Activated gamma-delta T cell treated with anti-CD3 and anti-CD28 coated beads, Interleukin-2, amount 50 U/mL, for 16 hours (primary cell): ENCODE results near the gene ACHE.
A peak's percentile ranks its signal among the peaks of the same experiment; 100 is the strongest.
"Not testable (repeated sequence)": the region's sequence is repeated elsewhere in the genome, so short reads cannot be mapped to it uniquely, and the experiment has no call there.

Experiments
- DNase-seq: peaks from one replicate; pipeline ENCODE4 v3.0.0-alpha.2; 2020; ENCODE audit warnings: low read depth

ACHE gene

DNA sequence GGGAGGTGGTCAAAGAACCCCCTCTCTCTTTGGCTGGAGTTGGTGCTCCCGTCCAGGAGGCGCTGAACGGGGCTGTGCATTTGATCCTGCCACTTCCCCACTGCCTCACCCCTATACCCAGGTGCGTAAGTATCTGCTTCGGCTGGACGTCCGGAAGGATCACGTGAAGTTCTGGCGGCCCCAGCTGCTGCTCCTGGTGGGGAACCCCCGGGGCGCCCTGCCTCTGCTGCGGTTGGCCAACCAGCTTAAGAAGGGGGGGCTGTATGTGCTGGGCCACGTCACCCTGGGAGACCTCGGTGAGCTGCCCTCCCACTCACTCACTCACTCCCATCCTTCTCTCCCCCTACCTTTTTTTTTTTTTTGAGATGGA is 34.1 kb downstream of the ACHE start:
- DNase-seq = no peak

DNA sequence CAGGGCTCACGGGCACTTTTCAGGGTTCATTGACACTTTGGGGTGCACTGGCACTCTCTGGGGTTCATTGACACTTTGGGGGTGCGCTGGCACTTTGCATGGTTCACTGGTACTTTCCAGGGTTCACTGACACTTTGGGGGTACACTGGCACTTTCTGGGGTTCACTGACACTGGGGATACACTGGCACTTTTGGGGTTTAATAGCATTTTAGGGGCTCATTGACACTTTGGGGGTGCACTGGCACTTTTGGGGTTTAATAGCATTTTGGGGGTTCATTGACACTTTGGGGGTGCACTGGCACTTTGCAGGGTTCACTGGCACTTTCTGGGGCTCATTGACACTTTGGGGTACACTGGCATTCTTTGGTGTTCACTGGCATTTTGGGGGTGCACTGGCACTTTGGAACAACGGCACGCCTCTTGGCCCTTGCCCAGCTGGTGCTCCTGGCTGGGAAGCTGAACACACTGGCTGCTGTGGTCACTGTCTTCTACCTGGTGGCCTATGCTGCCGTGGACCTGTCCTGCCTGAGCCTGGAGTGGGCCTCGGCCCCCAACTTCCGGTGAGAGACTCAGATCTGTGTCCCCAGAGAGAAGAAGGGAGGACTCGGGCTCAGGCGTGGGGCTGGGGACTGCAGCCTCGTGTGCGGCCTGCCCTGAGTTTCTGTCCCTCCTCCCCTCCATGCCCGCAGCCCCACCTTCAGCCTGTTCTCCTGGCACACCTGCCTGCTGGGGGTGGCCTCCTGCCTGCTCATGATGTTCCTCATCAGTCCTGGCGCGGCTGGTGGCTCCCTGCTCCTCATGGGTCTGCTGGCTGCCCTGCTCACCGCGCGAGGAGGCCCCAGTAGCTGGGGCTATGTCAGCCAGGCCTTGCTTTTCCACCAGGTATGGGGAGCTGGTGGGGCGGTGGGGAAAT is 34.7 kb downstream of the ACHE start:
- DNase-seq = no peak

DNA sequence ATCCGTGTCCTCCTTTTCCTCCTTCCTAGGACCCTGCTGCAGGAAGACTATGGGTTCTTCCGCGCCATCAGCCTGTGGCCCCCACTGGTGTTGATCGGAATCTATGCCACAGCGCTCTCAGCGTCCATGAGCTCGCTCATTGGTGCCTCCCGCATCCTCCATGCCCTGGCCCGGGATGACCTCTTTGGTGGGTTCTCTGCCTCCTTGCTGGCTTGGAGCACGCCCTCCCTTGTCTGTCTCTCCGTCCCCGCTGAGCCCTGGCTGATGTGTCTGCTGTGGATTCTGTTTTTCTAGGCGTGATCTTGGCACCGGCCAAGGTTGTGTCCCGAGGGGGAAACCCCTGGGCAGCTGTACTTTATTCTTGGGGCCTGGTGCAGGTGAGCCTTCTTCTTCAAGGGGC is 35.8 kb downstream of the ACHE start:
- DNase-seq = no peak

DNA sequence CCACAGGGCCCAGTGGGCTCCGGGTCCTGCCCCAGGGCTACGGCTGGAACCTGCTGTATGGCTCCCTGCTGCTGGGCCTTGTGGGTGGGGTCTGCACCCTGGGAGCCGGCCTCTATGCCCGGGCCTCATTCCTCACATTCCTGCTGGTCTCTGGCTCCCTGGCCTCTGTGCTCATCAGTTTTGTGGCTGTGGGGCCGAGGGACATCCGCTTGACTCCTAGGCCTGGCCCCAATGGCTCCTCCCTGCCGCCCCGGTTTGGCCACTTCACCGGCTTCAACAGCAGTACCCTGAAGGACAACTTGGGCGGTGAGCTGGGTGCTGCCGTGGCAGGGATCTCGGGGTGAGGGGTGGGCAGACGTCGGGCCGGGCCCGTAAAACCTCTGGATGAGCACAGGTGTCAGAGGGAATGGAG is 38.8 kb downstream of the ACHE start:
- DNase-seq = no peak

DNA sequence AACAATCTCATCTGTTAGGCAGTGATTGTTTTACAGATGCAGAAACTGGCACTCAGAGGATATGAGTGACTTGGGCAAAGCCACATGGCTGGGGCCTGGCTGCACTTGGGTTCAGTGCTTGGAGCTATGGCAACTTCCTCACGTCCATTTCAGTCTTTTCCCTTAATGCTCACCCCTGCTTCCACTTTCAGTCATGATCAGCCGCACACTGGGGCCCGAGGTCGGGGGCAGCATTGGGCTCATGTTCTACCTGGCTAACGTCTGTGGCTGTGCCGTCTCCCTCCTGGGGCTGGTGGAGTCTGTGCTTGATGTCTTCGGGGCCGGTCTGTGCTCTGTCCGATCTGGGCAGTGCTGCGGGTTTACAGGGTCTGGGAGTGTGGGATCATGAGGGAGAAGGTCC is 40.2 kb downstream of the ACHE start:
- DNase-seq = no peak

DNA sequence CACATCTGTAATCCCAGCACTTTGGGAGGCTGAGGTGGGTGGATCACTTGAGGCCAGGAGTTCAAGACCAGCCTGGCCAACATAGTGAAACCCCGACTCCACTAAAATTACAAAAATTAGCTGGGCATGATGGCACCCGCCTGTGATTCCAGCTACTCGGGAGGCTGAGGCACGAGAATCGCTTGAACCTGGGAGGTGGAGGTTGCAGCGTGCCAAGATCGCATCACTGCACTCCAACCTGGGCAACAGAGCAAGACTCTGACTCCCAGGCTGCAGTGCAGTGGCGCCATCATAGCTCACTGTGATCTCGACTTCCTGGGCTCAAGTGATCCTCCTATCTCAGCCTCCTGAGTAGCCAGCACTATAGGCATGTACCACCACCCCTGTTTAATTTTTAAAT is 40.8 kb downstream of the ACHE start:
- not testable (repeated sequence) for DNase-seq

DNA sequence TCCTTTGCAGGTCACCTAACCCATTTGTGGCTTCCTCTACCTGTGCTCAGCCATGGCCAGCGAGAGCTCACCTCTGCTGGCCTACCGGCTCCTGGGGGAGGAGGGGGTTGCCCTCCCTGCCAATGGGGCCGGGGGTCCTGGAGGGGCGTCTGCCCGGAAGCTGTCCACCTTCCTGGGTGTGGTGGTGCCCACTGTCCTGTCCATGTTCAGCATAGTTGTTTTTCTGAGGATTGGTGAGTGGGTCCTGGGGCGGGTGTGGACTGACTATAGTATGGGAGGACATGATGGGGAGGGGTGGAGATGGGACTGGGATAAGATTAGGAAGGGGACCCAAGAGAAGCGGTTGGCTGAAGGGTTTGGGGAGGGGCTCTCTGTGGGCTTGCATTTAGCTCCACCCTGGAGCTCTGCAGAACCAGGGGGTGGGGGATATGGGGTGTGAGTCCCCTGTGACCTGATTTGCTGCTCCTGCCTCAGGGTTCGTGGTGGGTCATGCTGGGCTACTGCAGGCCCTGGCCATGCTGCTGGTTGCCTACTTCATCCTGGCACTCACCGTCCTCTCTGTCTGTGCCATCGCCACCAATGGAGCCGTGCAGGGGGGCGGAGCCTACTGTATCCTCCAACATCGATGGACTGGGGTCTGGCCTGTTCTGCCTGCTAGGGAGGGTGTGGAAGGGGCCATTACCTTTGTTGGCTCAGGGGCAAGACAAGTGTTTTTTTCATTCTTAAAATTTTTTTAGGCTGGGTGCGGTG is 41.4 kb downstream of the ACHE start:
- DNase-seq = no peak

DNA sequence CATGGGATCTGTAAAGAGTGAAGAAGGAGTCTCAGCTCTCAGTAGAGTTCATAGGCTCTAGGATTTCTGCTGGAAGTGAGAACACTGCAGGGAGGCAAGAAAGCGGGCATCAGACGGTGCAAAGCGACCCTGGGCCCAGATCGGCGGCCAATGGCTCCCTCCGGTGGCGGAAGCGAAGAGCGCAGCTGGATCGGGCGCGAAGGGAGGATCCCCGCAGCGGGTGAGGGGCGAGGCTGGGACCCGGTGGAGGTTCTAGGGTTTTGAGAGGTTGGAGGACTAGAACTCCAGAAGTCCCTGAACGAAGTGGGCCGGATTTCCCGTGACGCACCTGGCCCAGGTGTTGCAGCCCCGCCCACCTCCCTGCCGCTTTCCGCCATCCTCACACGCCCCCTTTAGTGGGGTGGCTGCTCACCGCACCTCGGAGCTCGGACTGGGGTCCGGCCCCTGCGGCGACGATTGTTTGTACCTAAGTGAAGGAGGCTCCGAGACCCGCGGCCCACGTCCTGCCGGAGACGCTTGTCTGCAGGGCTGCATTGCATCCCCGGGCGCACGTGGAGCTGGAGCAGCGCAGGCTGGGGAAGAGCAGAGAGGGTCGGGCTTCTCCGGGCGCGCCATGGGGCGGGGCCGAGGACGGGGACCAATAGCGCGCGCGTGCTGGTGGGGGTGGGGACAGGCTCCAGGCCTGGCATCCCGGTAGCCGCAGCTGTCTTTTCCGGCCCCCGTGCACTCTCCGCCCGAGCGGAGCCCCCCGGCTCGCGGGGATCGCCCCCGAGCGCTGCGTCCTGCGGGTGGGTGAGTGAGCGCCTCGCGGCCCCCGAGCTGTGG is 43.4 kb downstream of the ACHE start, which contains the start of gene SLC12A9:
Gene SLC12A9, plus strand, starts transcription at position 666 of the 825 bp plus-strand sequence. CDS start 1,485 bp downstream, outside the sequence.
- peak; percentile 72 for DNase-seq

DNA sequence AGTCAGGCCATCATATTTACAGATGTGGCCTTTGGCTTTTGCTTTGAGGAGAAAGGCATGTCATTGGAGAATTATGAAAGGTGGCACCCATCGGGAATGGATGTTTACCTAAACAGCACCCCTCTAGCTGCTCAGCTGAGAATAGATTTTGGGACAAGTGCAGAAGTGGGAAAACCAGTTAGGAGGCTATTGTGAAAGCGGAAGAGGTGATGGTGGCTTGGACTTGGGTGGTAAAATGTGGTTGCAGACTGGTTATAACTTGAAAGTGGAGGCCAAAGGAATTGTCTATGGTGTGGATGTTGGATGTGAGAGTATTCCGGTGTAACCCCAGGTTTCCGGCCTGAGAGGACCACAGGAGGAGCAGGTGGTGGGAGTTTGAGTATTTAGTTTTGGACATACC is 48.3 kb downstream of the ACHE start:
- no peak for DNase-seq

DNA sequence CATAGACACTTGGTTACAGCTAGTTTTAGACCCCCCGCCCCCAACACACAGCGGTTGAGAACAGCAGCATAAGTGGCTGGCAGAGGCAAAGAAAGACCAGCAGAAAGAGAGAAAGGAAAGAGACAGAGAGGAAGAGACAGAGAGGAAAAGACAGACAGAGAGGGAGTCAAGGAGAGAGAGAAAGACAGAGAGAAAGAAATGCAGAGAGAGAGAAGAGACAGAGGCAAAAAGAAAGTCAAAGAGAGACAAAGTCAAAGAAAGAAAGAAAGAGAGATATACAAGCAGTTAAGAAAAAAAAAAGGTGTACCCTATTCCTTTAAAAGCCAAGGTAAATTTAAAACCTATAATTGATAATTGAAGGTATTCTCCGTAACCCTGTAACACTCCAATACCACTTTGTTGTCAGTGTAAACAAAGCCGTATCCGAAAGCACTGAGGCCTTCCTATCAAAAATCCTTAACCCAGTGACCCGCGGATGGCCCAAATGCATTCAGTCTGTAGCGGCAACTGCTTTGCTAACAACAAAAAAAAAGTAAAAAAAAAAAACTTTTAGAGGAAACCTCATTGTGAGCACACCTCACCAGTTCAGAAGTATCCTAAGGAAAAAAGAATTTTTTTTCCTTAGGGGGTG is 55.1 kb downstream of the ACHE start:
- no peak for DNase-seq
